ENCODE measurements around the gene UTS2R. TPM values are rescaled to one million over a fixed set of nuclear protein-coding genes. Genes with fewer than 3 reads are reported as not detected.

Gene UTS2R
- total RNA-seq = 0.33 TPM
- polyA plus RNA-seq = 0.07 TPM
- long read RNA-seq, donor 1 = 0 reads
- long read RNA-seq, donor 2, partial matches to known transcripts = 0 of 1 reads
- long read RNA-seq, donor 2, other reads (novel, unspliced or antisense) = 0 of 1 reads
- long read RNA-seq, donor 3 = 0 reads
- long read RNA-seq, donor 4 = 0 reads
- long read RNA-seq, donor 5, partial matches to known transcripts = 0 of 1 reads
- long read RNA-seq, donor 5, other reads (novel, unspliced or antisense) = 0 of 1 reads
- long read RNA-seq, donor 6 = 0 reads
- long read RNA-seq, donor 7 = 0 reads
- long read RNA-seq, donor 8 = 0 reads
- long read RNA-seq, donor 9, partial matches to known transcripts = 0 of 2 reads
- long read RNA-seq, donor 9, other reads (novel, unspliced or antisense) = 0 of 2 reads
- long read RNA-seq, donor 10 = 0 reads

GRCh38 chr17:82371333-82372248 lies at the start of gene UTS2R:
UTS2R (plus strand) TSS chr17:82371765; CDS start chr17:82374325, 2,560 bp downstream.
- no peak within 1 kb of the TSS for H3K27ac ChIP-seq (ENCODE audit: low read depth in 1 of 2, low read length in 1 of 2)
- 5% methylated on average over 109 of the region's 109 CpGs for WGBS

GRCh38 chr17:82321947-82322466 lies 49.6 kb upstream of the UTS2R start:
- no peak for DNase-seq (ENCODE audit: low read depth in 6 of 9, low spot score in 9 of 9)
- Histone ChIP-seq H3K27me3 (ENCODE audit: control insufficient read depth in 2 of 2, insufficient read depth in 1 of 2, low read length in 1 of 2) (peaks cover 2 to 17% of the 10 kb centered on the region in 2 donors), H3K36me3 (ENCODE audit: control insufficient read depth in 2 of 2, insufficient read depth in 2 of 2, low read length in 1 of 2) (no peaks in the 10 kb centered on the region), H3K9me3 (ENCODE audit: control insufficient read depth in 2 of 2, insufficient read depth in 1 of 2, low read length in 1 of 2) (peaks cover 0 to 16% of the 10 kb centered on the region in 2 donors), H3K4me1 (ENCODE audit: control insufficient read depth in 2 of 2, insufficient read depth in 2 of 2, low read length in 2 of 2) (peaks cover 4 to 25% of the 10 kb centered on the region in 2 donors), H3K4me3 (ENCODE audit: low read length in 2 of 2) (no peak overlapping the region), H3K27ac (ENCODE audit: low read depth in 1 of 2, low read length in 1 of 2) (no peak overlapping the region)
- WGBS = 69% methylated on average over 21 of the region's 21 CpGs

More at GRCh38 chr17:82371333-82372248, at the start of gene UTS2R:
- peaks cover 0 to 13% of the 10 kb centered on the region in 2 donors for H3K4me1 ChIP-seq (ENCODE audit: control insufficient read depth in 2 of 2, insufficient read depth in 2 of 2, low read length in 2 of 2)
- DNase-seq (ENCODE audit: low read depth in 6 of 9, low spot score in 9 of 9) = no peak
- peaks cover 62 to 78% of the 10 kb centered on the region in 2 donors for H3K27me3 ChIP-seq (ENCODE audit: control insufficient read depth in 2 of 2, insufficient read depth in 1 of 2, low read length in 1 of 2)
- no peaks in the 10 kb centered on the region for H3K9me3 ChIP-seq (ENCODE audit: control insufficient read depth in 2 of 2, insufficient read depth in 1 of 2, low read length in 1 of 2)
- H3K4me3 ChIP-seq (ENCODE audit: low read length in 2 of 2) = peak within 1 kb of the TSS in 1 of 2 donors; percentile 5
- no peaks in the 10 kb centered on the region for H3K36me3 ChIP-seq (ENCODE audit: control insufficient read depth in 2 of 2, insufficient read depth in 2 of 2, low read length in 1 of 2)

GRCh38 chr17:82322526-82323453 lies 48.8 kb upstream of the UTS2R start:
- Histone ChIP-seq H3K27me3 (ENCODE audit: control insufficient read depth in 2 of 2, insufficient read depth in 1 of 2, low read length in 1 of 2) (peaks cover 2 to 14% of the 10 kb centered on the region in 2 donors), H3K27ac (ENCODE audit: low read depth in 1 of 2, low read length in 1 of 2) (no peak overlapping the region), H3K4me3 (ENCODE audit: low read length in 2 of 2) (no peak overlapping the region), H3K9me3 (ENCODE audit: control insufficient read depth in 2 of 2, insufficient read depth in 1 of 2, low read length in 1 of 2) (peaks cover 0 to 16% of the 10 kb centered on the region in 2 donors), H3K36me3 (ENCODE audit: control insufficient read depth in 2 of 2, insufficient read depth in 2 of 2, low read length in 1 of 2) (no peaks in the 10 kb centered on the region), H3K4me1 (ENCODE audit: control insufficient read depth in 2 of 2, insufficient read depth in 2 of 2, low read length in 2 of 2) (peaks cover under 1 to 17% of the 10 kb centered on the region in 2 donors)
- WGBS = 97% methylated on average over 28 of the region's 28 CpGs
- no peak for DNase-seq (ENCODE audit: low read depth in 6 of 9, low spot score in 9 of 9)

DNA sequence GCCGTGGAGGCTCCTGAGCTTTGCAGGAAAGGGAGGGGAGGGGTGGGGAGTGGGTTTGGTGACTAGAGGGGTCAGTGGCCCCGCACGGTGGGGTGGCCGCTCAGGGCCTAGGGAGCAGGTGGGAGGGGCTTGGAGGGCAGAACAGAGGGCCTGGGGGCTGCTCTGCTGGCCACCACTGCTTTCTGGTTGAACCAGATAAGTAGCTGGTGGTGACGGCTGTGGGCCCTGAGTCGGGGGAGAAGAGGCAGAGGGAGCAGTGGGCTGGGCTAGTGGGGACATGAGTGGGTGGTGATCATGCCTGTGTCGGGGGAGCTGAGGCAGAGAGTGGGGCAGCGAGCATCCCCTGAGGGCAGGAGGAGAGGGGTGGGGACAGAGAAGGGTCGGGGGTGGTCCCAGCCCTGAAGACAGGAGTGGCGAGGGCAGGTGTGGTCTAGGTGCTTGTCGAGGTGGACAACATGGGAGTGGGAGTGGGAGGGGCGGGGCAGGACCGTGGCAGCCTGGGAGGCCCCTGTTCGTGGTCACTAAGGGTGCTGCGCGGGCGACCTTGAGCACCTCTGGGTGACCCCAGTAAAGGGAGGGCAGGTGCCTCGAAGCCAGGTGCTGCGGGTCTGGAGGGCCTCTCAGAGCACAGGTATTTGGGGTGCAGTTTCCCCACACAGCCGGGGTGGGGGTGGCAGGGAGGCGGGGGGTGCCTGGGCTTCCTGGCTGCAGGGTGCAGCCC lies 47.9 kb upstream of the UTS2R start:
- no peak overlapping the region for H3K4me3 ChIP-seq (ENCODE audit: low read length in 2 of 2)
- H3K9me3 ChIP-seq (ENCODE audit: control insufficient read depth in 2 of 2, insufficient read depth in 1 of 2, low read length in 1 of 2) = peaks cover 0 to 13% of the 10 kb centered on the region in 2 donors
- peaks cover 2 to 14% of the 10 kb centered on the region in 2 donors for H3K27me3 ChIP-seq (ENCODE audit: control insufficient read depth in 2 of 2, insufficient read depth in 1 of 2, low read length in 1 of 2)
- no peak for DNase-seq (ENCODE audit: low read depth in 6 of 9, low spot score in 9 of 9)
- no peak overlapping the region for H3K27ac ChIP-seq (ENCODE audit: low read depth in 1 of 2, low read length in 1 of 2)
- no peaks in the 10 kb centered on the region for H3K36me3 ChIP-seq (ENCODE audit: control insufficient read depth in 2 of 2, insufficient read depth in 2 of 2, low read length in 1 of 2)
- WGBS = 87% methylated on average over 21 of the region's 21 CpGs
- peaks cover 0 to 15% of the 10 kb centered on the region in 2 donors for H3K4me1 ChIP-seq (ENCODE audit: control insufficient read depth in 2 of 2, insufficient read depth in 2 of 2, low read length in 2 of 2)

- H3K4me1 ChIP-seq (ENCODE audit: control insufficient read depth in 2 of 2, insufficient read depth in 2 of 2, low read length in 2 of 2) = peaks cover 0 to 15% of the 10 kb centered on the region in 2 donors
- 74% methylated on average over 25 of the region's 25 CpGs for WGBS
- H3K4me3 ChIP-seq (ENCODE audit: low read length in 2 of 2) = no peak overlapping the region
- H3K36me3 ChIP-seq (ENCODE audit: control insufficient read depth in 2 of 2, insufficient read depth in 2 of 2, low read length in 1 of 2) = no peaks in the 10 kb centered on the region
- no peak overlapping the region for H3K27ac ChIP-seq (ENCODE audit: low read depth in 1 of 2, low read length in 1 of 2)
- no peak for DNase-seq (ENCODE audit: low read depth in 6 of 9, low spot score in 9 of 9)
- H3K9me3 ChIP-seq (ENCODE audit: control insufficient read depth in 2 of 2, insufficient read depth in 1 of 2, low read length in 1 of 2) = peaks cover 0 to 2% of the 10 kb centered on the region in 2 donors
- H3K27me3 ChIP-seq (ENCODE audit: control insufficient read depth in 2 of 2, insufficient read depth in 1 of 2, low read length in 1 of 2) = peaks cover 2 to 15% of the 10 kb centered on the region in 2 donors
These were observed 46.8 kb upstream of the UTS2R start for GRCh38 chr17:82324566-82325285.

- no peak overlapping the region for H3K27ac ChIP-seq (ENCODE audit: low read depth in 1 of 2, low read length in 1 of 2)
- H3K4me1 ChIP-seq (ENCODE audit: control insufficient read depth in 2 of 2, insufficient read depth in 2 of 2, low read length in 2 of 2) = peaks cover 3 to 22% of the 10 kb centered on the region in 2 donors
- DNase-seq (ENCODE audit: low read depth in 6 of 9, low spot score in 9 of 9) = no peak
- H3K27me3 ChIP-seq (ENCODE audit: control insufficient read depth in 2 of 2, insufficient read depth in 1 of 2, low read length in 1 of 2) = peaks cover 2 to 19% of the 10 kb centered on the region in 2 donors
- H3K4me3 ChIP-seq (ENCODE audit: low read length in 2 of 2) = no peak overlapping the region
- no peaks in the 10 kb centered on the region for H3K36me3 ChIP-seq (ENCODE audit: control insufficient read depth in 2 of 2, insufficient read depth in 2 of 2, low read length in 1 of 2)
- no peaks in the 10 kb centered on the region for H3K9me3 ChIP-seq (ENCODE audit: control insufficient read depth in 2 of 2, insufficient read depth in 1 of 2, low read length in 1 of 2)
- 89% methylated on average over 30 of the region's 30 CpGs for WGBS
These were observed 46.0 kb upstream of the UTS2R start for GRCh38 chr17:82325286-82326180.

- Histone ChIP-seq H3K4me3 (ENCODE audit: low read length in 2 of 2) (no peak overlapping the region), H3K4me1 (ENCODE audit: control insufficient read depth in 2 of 2, insufficient read depth in 2 of 2, low read length in 2 of 2) (peaks cover 3 to 16% of the 10 kb centered on the region in 2 donors), H3K9me3 (ENCODE audit: control insufficient read depth in 2 of 2, insufficient read depth in 1 of 2, low read length in 1 of 2) (no peaks in the 10 kb centered on the region), H3K27ac (ENCODE audit: low read depth in 1 of 2, low read length in 1 of 2) (no peak overlapping the region), H3K36me3 (ENCODE audit: control insufficient read depth in 2 of 2, insufficient read depth in 2 of 2, low read length in 1 of 2) (no peaks in the 10 kb centered on the region), H3K27me3 (ENCODE audit: control insufficient read depth in 2 of 2, insufficient read depth in 1 of 2, low read length in 1 of 2) (peaks cover 10 to 27% of the 10 kb centered on the region in 2 donors)
- 95% methylated on average over 15 of the region's 15 CpGs for WGBS
- no peak for DNase-seq (ENCODE audit: low read depth in 6 of 9, low spot score in 9 of 9)
These were observed 44.3 kb upstream of the UTS2R start for GRCh38 chr17:82327289-82327688.
